Omental fat pad (tissue), 4 donors: ENCODE data around the gene CENPN. TPM values are rescaled to one million over a fixed set of nuclear protein-coding genes. Genes with fewer than 3 reads are reported as not detected.
A peak's percentile ranks its signal among the peaks of the same experiment; 100 is the strongest.

Experiments used
- ATAC-seq: fragments of 150-250 bp; one replicate; pipeline ENCODE4 v1.9.1; 2016; ENCODE audit warnings: mild to moderate bottlenecking, moderate library complexity; ENCODE audit not compliant: low FRiP score
- DNase-seq: peaks from one replicate; pipeline ENCODE4 v3.0.0-alpha.2; 2019; ENCODE audit warnings: low spot score
- CTCF ChIP-seq, 3 donors: fragments of 450-650 bp; IDR thresholded peaks; one replicate each; pipeline ENCODE4 v1.5.1; 2016 to 2017; ENCODE audit warnings: antibody characterized with exemption in 3 of 3, mild to moderate bottlenecking in 3 of 3, moderate library complexity in 2 of 3
- small RNA-seq: library from RNA; depleted of rRNA; stranded (forward); fragments of <200 nt; gene quantifications from one replicate; pipeline ENCODE3, GENCODE V24; 2016
- total RNA-seq, 4 donors: library from RNA; depleted of rRNA; stranded (reverse); fragments of >200 nt; gene quantifications; one replicate each; pipeline ENCODE4 v1.1.0, GENCODE V29; 2016

CENPN gene
- total RNA-seq, 4 donors from 2014 or later, result 4.5 to 12.0 (median 8.4) TPM

- ATAC-seq, result peak; percentile 98
- no peak for TF ChIP-seq CTCF (IDR thresholded peaks at IDR 0.05)
Measured at GRCh38 chr16:81077076-81077940, 70.3 kb downstream of the CENPN start, which contains the start of gene C16orf46. Gene C16orf46 (minus strand): TSS chr16:81077238. CDS start chr16:81063955, 13,283 bp downstream.

GRCh38 chr16:81080233-81080632 lies 73.2 kb downstream of the CENPN start:
- DNase-seq (no peak), ATAC-seq (no peak)
- TF ChIP-seq CTCF (IDR thresholded peaks at IDR 0.05), result no peak

More at GRCh38 chr16:81077076-81077940, 70.3 kb downstream of the CENPN start, which contains the start of gene C16orf46:
- DNase-seq, result peak; percentile 96

- DNase-seq (no peak), ATAC-seq (no peak)
- TF ChIP-seq CTCF (IDR thresholded peaks at IDR 0.05), result no peak
Measured at GRCh38 chr16:81081014-81081413, 74.0 kb downstream of the CENPN start.

Small RNAs within 50 kb of the gene (small RNA-seq; reads per million reads assigned to genes)
- gene AC092718.3, result not detected

Other genes with a start within 250 kb of the CENPN start
- gene CDYL2, start 202.6 kb upstream of the CENPN start, total RNA-seq, result 1 to 10 TPM; 5.9 to 8.8 (median 6.6) TPM
- gene CMC2, start 329 bp upstream of the CENPN start, total RNA-seq, result 10 to 100 TPM; 32.9 to 43.5 (median 34.0) TPM
- gene ATMIN, start 28.6 kb downstream of the CENPN start, total RNA-seq, result 10 to 100 TPM; 34.5 to 45.6 (median 37.5) TPM
- 1 to 10 TPM in 1 of 4 donors, not detected in 3; 1.2 TPM for gene C16orf46, start 70.0 kb downstream of the CENPN start, total RNA-seq
- gene GCSH, start 89.2 kb downstream of the CENPN start, total RNA-seq, result 10 to 100 TPM; 19.2 to 39.7 (median 21.0) TPM
- under 1 TPM in 2 of 4 donors, not detected in 2; 0.28 to 0.36 TPM for gene BCO1, start 231.5 kb downstream of the CENPN start, total RNA-seq